ENCODE measurements around the gene WSB1.

Gene WSB1

DNA sequence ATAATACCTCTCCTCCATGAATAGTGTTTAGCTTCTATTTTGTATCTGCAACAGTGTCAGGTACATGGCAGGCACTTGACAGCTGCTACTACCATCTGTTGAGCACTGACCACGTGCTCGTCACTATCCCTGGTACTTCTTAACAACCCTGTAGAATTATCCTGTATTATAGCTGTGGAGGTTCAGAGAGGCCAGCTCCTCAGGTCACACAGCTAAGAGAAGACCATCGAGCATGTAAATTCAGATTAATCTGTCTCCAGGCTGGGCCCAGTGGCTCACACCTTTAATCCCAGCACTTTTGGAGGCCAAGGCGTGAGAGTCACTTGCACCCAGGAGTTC lies 26.3 kb downstream of the WSB1 start (continued):
- TF ChIP-seq, protein P1, sequence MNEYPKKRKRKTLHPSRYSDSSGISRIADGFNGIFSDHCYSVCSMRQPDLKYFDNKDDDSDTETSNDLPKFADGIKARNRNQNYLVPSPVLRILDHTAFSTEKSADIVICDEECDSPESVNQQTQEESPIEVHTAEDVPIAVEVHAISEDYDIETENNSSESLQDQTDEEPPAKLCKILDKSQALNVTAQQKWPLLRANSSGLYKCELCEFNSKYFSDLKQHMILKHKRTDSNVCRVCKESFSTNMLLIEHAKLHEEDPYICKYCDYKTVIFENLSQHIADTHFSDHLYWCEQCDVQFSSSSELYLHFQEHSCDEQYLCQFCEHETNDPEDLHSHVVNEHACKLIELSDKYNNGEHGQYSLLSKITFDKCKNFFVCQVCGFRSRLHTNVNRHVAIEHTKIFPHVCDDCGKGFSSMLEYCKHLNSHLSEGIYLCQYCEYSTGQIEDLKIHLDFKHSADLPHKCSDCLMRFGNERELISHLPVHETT (tag by site-specific recombination; IDR thresholded peaks at IDR 0.05), result no peak

DNA sequence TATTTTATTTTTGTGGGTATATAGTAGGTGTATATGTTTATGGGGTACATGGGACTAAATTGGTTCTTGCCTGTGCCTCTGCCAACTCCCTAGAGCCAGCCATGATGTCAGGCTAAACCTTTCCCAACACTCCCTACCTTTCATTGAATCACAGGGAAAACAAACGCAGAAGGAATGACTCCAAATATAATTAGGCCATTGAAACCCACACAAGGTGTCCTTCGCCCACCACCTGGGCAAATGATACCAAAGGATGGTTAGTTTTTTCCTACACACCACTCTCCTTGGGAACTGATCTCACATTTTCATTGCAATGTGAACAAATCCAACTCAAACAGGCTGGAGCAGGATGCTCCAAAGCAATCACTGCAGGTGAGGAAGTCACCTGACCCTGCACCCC lies 27.5 kb downstream of the WSB1 start:
- CTCF ChIA-PET, result interaction anchor here (0.7 to 4.3 kb wide), 3 partner anchors 76 to 334 kb away, joined by 3 to 17 read pairs (median 4); no protein-coding TSS in a partner anchor

DNA sequence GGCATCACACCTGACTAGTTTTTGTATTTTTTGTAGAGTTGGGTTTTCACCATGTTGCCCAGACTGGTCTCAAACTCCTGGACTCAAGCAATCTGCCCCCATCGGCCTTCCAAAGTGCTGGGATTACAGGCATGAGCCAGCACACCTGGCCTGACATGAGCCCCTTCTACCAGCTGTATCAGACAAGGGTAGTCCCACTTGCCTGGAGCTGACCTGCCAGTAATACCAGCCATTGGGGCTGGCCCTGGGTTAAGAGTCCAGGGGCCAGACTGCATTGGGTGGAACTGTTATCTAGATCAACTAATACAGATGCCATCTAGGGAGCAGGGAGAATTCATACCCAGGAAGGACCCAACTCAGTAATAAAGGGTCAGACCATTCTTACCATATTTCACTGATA lies 28.1 kb downstream of the WSB1 start:
- Histone ChIP-seq H3K9me3 (ENCODE audit: control insufficient read depth, insufficient read depth, low read depth, low read length) (no peaks in the 10 kb centered on the region), H3K4me3 (ENCODE audit: low read depth, low read length) (no peak overlapping the region), H3K4me1 (ENCODE audit: control insufficient read depth, insufficient read depth, low read length) (peaks cover 3% of the 10 kb centered on the region; the same call in 1 of the 2 replicates), H3K36me3 (ENCODE audit: control insufficient read depth in 2 of 2, insufficient read depth in 1 of 2, low read length in 2 of 2) (peaks cover 11 to 21% of the 10 kb centered on the region in 2 experiments; a peak in 2 of 3 replicates), H3K27ac (ENCODE audit: extremely low read depth, low read depth, low read length) (no peak overlapping the region)
- TF ChIP-seq HOXD13 (CRISPR knock-in tag; IDR thresholded peaks at IDR 0.05; ENCODE audit: borderline replicate concordance), result no peak
- POLR2A ChIA-PET, result interaction anchor here (4.2 kb wide), 1 partner anchor 28 kb away, joined by 26 read pairs; the partner anchor contains the start of gene WSB1
- CTCF ChIA-PET, result interaction anchor here (0.6 to 4.3 kb wide), 2 partner anchors 30 to 85 kb away, joined by 3 to 17 read pairs; no protein-coding TSS in a partner anchor

More for the DNA sequence above, 27.5 kb downstream of the WSB1 start:
- peaks cover 3% of the 10 kb centered on the region; the same call in 1 of the 2 replicates for H3K4me1 ChIP-seq (ENCODE audit: control insufficient read depth, insufficient read depth, low read length)
- no peaks in the 10 kb centered on the region for H3K9me3 ChIP-seq (ENCODE audit: control insufficient read depth, insufficient read depth, low read depth, low read length)
- H3K4me3 ChIP-seq (ENCODE audit: low read depth, low read length), result no peak overlapping the region
- no peak overlapping the region for H3K27ac ChIP-seq (ENCODE audit: extremely low read depth, low read depth, low read length)
- H3K36me3 ChIP-seq (ENCODE audit: control insufficient read depth in 2 of 2, insufficient read depth in 1 of 2, low read length in 2 of 2), result peaks cover 18 to 27% of the 10 kb centered on the region in 2 experiments
- POLR2A ChIA-PET, result interaction anchor here (4.2 kb wide), 1 partner anchor 27 kb away, joined by 26 read pairs; the partner anchor contains the start of gene WSB1
- TF ChIP-seq, protein P2, sequence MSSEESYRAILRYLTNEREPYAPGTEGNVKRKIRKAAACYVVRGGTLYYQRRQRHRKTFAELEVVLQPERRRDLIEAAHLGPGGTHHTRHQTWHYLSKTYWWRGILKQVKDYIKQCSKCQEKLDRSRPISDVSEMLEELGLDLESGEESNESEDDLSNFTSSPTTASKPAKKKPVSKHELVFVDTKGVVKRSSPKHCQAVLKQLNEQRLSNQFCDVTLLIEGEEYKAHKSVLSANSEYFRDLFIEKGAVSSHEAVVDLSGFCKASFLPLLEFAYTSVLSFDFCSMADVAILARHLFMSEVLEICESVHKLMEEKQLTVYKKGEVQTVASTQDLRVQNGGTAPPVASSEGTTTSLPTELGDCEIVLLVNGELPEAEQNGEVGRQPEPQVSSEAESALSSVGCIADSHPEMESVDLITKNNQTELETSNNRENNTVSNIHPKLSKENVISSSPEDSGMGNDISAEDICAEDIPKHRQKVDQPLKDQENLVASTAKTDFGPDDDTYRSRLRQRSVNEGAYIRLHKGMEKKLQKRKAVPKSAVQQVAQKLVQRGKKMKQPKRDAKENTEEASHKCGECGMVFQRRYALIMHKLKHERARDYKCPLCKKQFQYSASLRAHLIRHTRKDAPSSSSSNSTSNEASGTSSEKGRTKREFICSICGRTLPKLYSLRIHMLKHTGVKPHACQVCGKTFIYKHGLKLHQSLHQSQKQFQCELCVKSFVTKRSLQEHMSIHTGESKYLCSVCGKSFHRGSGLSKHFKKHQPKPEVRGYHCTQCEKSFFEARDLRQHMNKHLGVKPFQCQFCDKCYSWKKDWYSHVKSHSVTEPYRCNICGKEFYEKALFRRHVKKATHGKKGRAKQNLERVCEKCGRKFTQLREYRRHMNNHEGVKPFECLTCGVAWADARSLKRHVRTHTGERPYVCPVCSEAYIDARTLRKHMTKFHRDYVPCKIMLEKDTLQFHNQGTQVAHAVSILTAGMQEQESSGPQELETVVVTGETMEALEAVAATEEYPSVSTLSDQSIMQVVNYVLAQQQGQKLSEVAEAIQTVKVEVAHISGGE (tag by site-specific recombination; conservative IDR thresholded peaks at IDR 0.05; ENCODE audit: low read depth), result no peak
- TF ChIP-seq ZIC2 (tag by site-specific recombination; IDR thresholded peaks at IDR 0.05) (no peak), ZNF626 (tag by site-specific recombination; IDR thresholded peaks at IDR 0.05) (no peak), EGR2 (tag by site-specific recombination; IDR thresholded peaks at IDR 0.05; ENCODE audit: low read depth) (peak; percentile 76), ZBTB21 (tag by site-specific recombination; IDR thresholded peaks at IDR 0.05) (no peak), ZFHX2 (tag by site-specific recombination; conservative IDR thresholded peaks at IDR 0.05) (peak; percentile 77), ZNF292 (tag by site-specific recombination; IDR thresholded peaks at IDR 0.05; ENCODE audit: borderline replicate concordance, low read depth) (no peak), ZNF366 (tag by site-specific recombination; conservative IDR thresholded peaks at IDR 0.05) (0 out of 2 replicates have a peak, but pooled peaks have one; percentile 20), ZFP3 (tag by site-specific recombination; IDR thresholded peaks at IDR 0.05; ENCODE audit: low read depth) (no peak), ZEB2 (tag by site-specific recombination; IDR thresholded peaks at IDR 0.05) (no peak)

DNA sequence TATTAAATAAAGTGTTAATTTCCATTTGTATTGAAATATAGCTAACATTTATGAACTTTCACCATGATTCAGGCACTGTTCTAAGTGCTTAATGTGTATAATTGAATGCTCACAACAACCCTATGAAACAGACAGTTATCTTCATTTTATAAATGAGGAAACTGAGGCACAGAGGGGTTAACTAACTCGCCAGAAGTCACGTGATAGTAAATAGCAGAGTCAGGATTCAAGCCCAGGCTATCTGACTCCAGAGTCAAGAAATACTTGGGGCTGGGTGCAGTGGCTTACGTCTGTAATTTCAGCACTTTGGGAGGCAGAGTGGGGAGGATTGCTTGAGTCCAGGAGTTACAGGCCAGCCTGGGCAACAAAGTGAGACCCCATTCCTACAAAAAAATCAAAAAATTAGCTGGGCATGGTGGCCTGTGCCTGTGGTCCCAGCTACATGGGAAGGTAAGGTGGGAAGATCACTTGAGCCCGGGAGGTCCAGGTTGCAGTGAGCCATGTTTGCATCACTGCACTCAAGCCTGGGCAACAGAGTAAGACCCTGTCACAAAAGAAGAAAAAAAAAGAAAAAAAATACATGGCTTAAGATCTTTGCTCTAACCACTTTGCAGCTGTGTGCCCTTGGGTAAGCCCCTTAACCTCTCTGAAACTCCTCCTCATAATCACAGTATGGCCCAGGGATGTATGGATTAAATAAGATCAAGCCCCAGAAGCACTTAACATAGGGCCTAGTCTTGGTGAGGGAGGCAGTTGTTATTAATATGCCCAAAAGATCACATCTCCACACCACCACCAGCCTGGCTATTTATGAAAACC lies 29.0 kb downstream of the WSB1 start:
- ChIA-PET CTCF (interaction anchor here (0.8 to 4.3 kb wide), 3 partner anchors 9 to 86 kb away, joined by 3 to 17 read pairs (median 3); no protein-coding TSS in a partner anchor), POLR2A (interaction anchor here (0.9 to 1.8 kb wide), 3 partner anchors 8 to 16 kb away, joined by 3 to 7 read pairs (median 4); no protein-coding TSS in a partner anchor)
- H3K9me3 ChIP-seq (ENCODE audit: control insufficient read depth, insufficient read depth, low read depth, low read length), result no peaks in the 10 kb centered on the region
- H3K36me3 ChIP-seq (ENCODE audit: control insufficient read depth in 2 of 2, insufficient read depth in 1 of 2, low read length in 2 of 2), result peaks cover 4 to 19% of the 10 kb centered on the region in 2 experiments; a peak in 2 of 3 replicates
- H3K4me1 ChIP-seq (ENCODE audit: control insufficient read depth, insufficient read depth, low read length), result peaks cover 3% of the 10 kb centered on the region; the same call in 1 of the 2 replicates
- H3K4me3 ChIP-seq (ENCODE audit: low read depth, low read length), result no peak overlapping the region
- no peak overlapping the region for H3K27ac ChIP-seq (ENCODE audit: extremely low read depth, low read depth, low read length)
- peak; percentile 82; the same call in 1 of the 2 replicates for TF ChIP-seq ZNF768 (tag by site-specific recombination; IDR thresholded peaks at IDR 0.05)
- no peak for TF ChIP-seq ZNF24 (tag by site-specific recombination; IDR thresholded peaks at IDR 0.05)
- TF ChIP-seq, protein P3, sequence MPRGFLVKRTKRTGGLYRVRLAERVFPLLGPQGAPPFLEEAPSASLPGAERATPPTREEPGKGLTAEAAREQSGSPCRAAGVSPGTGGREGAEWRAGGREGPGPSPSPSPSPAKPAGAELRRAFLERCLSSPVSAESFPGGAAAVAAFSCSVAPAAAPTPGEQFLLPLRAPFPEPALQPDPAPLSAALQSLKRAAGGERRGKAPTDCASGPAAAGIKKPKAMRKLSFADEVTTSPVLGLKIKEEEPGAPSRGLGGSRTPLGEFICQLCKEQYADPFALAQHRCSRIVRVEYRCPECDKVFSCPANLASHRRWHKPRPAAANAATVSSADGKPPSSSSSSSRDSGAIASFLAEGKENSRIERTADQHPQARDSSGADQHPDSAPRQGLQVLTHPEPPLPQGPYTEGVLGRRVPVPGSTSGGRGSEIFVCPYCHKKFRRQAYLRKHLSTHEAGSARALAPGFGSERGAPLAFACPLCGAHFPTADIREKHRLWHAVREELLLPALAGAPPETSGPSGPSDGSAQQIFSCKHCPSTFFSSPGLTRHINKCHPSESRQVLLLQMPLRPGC (tag by site-specific recombination; IDR thresholded peaks at IDR 0.05), result no peak
- peak; percentile 91 for TF ChIP-seq ZNF121 (tag by site-specific recombination; IDR thresholded peaks at IDR 0.05)
- TF ChIP-seq, protein P4, sequence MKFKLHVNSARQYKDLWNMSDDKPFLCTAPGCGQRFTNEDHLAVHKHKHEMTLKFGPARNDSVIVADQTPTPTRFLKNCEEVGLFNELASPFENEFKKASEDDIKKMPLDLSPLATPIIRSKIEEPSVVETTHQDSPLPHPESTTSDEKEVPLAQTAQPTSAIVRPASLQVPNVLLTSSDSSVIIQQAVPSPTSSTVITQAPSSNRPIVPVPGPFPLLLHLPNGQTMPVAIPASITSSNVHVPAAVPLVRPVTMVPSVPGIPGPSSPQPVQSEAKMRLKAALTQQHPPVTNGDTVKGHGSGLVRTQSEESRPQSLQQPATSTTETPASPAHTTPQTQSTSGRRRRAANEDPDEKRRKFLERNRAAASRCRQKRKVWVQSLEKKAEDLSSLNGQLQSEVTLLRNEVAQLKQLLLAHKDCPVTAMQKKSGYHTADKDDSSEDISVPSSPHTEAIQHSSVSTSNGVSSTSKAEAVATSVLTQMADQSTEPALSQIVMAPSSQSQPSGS (tag by site-specific recombination; IDR thresholded peaks at IDR 0.05; ENCODE audit: low read depth), result no peak
- TF ChIP-seq GFI1B (tag by site-specific recombination; IDR thresholded peaks at IDR 0.05), result no peak
- TF ChIP-seq ZSCAN23 (tag by site-specific recombination; IDR thresholded peaks at IDR 0.05), result no peak
- no peak for TF ChIP-seq SP7 (tag by site-specific recombination; IDR thresholded peaks at IDR 0.05)

All from HEK293 (cell line).